HepG2 (cell line): ENCODE data around the gene HSPE1. TPM values are rescaled to one million over a fixed set of nuclear protein-coding genes. Genes with fewer than 3 reads are reported as not detected.
A peak's percentile ranks its signal among the peaks of the same experiment; 100 is the strongest.

ENCODE experiments used
- ZBTB40 ChIP-seq, 2 experiments: fragments of 450-650 bp in 1 of 2; sonication (generic) in 1 of 2; formaldehyde crosslinking in 1 of 2; IDR thresholded peaks; 2 replicates each; pipeline versions ENCODE4 v1.6.1 to v1.8.0; 2016 to 2022; ENCODE audit warnings: antibody characterized with exemption in 1 of 2, mild to moderate bottlenecking in 1 of 2, missing genetic modification reagents in 1 of 2
- ZNF251 ChIP-seq: sonication (generic); formaldehyde crosslinking; IDR thresholded peaks from 2 replicates; pipeline ENCODE4 v1.9.0; 2021; ENCODE audit warnings: mild to moderate bottlenecking, missing genetic modification reagents
- ZNF281 ChIP-seq: sonication (generic); formaldehyde crosslinking; IDR thresholded peaks from 2 replicates; pipeline ENCODE4 v1.4.0; 2020; ENCODE audit warnings: missing genetic modification reagents, borderline replicate concordance
- ZNF34 ChIP-seq: sonication (generic); formaldehyde crosslinking; IDR thresholded peaks from 2 replicates; pipeline ENCODE4 v1.4.0; 2020; ENCODE audit warnings: mild to moderate bottlenecking, missing genetic modification reagents, borderline replicate concordance
- ZNF530 ChIP-seq: sonication (generic); formaldehyde crosslinking; IDR thresholded peaks from 2 replicates; pipeline ENCODE4 v1.5.0; 2020; ENCODE audit warnings: low read depth, mild to moderate bottlenecking, missing genetic modification reagents
- ZXDC ChIP-seq: sonication (generic); formaldehyde crosslinking; IDR thresholded peaks from 2 replicates; pipeline ENCODE4 v1.5.0; 2020; ENCODE audit warnings: mild to moderate bottlenecking, missing genetic modification reagents
- polyA plus RNA-seq, 8 experiments: library from polyadenylated mRNA; depleted of rRNA in 3 of 8; stranded (reverse) in 7 of 8; unstranded in 1 of 8; fragments of >200 nt; fragmentation: Illumina TruSeq in 4 of 8; extraction: Trizol in 4 of 8; gene quantifications; 2 replicates each; pipeline versions ENCODE4 v1.2.1 to v1.2.3, GENCODE V29; 2011 to 2016; ENCODE audit warnings: low read depth in 4 of 8, missing spikeins in 1 of 8, mixed read lengths in 1 of 8; ENCODE audit not compliant: insufficient read depth in 1 of 8
- total RNA-seq, 5 experiments: library from RNA; depleted of rRNA; stranded (reverse); fragments of >200 nt; fragmentation: Illumina TruSeq; extraction: Trizol; gene quantifications; 2 replicates each; pipeline ENCODE4 v1.2.3, GENCODE V29; 2016; ENCODE audit warnings: low read depth in 1 of 5
- TF ChIP-seq, protein P1 (sequence below): sonication (generic); formaldehyde crosslinking; IDR thresholded peaks from 2 replicates; pipeline ENCODE4 v1.4.0; 2020; ENCODE audit warnings: low read depth, mild to moderate bottlenecking, missing genetic modification reagents
- TF ChIP-seq, protein P2 (sequence below): sonication (generic); formaldehyde crosslinking; IDR thresholded peaks from 2 replicates; pipeline ENCODE4 v1.5.0; 2020; ENCODE audit warnings: missing genetic modification reagents

HSPE1 gene
- total and polyA plus RNA-seq, 2 of the 13 experiments (the other 11 are each of a cell fraction or from before 2014, with no cell fraction given), result 244 to 823 TPM

DNA sequence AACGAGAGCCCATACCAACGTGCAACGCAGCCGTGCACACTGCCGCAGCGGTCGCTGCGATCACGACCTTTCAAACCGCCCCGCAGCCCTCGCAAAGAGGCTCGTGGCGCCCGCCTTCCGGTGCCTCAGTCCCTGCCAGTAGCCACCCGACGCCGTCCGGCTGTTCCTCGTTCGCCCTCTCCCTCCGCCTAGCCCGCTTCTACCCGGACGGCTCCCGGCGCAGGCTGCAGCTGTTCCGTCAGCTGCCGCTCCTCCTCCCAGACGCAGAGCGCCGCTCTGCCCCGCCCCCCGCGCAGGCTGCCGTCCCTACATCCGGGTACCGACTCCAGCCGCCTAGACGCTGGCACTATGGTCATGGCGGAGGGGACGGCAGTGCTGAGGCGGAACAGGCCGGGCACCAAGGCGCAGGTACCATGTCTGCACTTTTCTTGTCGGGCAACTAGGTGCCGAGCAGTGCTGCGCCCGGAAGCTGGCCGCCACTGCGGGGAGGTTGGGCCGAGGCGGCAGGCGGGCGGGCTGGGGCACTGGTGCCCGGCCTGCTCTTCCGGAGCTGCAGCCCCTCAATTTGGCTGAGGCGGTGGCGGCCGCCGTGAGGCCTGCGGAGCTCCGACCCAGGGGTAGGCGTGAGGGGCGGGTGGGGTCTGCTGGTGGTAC lies 15.7 kb downstream of the HSPE1 start, which contains the start of gene MOB4 (continued):
- TF ChIP-seq ZNF281 (CRISPR knock-in tag) (peak; percentile 94), ZNF251 (CRISPR knock-in tag) (no peak), ZNF34 (peak; percentile 95; the same call in 1 of the 2 replicates), ZBTB40 (IDR thresholded peaks at IDR 0.05) (peak; percentile 46; the same call in 1 of the 2 replicates), ZBTB40 (CRISPR knock-in tag; IDR thresholded peaks at IDR 0.05) (peak; percentile 94), ZNF530 (peak; percentile 39; the same call in 1 of the 2 replicates), ZXDC (CRISPR knock-in tag) (peak; percentile 93)
- TF ChIP-seq, protein P1, sequence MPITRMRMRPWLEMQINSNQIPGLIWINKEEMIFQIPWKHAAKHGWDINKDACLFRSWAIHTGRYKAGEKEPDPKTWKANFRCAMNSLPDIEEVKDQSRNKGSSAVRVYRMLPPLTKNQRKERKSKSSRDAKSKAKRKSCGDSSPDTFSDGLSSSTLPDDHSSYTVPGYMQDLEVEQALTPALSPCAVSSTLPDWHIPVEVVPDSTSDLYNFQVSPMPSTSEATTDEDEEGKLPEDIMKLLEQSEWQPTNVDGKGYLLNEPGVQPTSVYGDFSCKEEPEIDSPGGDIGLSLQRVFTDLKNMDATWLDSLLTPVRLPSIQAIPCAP (CRISPR knock-in tag), result no peak; the same call in 1 of the 2 replicates
- TF ChIP-seq, protein P2, sequence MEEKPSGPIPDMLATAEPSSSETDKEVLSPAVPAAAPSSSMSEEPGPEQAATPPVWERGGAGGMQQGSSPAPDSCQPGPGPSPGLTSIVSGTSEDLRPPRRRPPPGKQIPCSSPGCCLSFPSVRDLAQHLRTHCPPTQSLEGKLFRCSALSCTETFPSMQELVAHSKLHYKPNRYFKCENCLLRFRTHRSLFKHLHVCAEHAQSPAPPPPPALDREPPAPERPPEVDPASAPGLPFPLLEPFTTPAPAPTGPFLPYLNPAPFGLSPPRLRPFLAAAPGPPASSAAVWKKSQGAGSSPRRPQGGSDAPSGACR, result peak; percentile 99
